ENCODE measurements around the gene CD44.

DNA sequence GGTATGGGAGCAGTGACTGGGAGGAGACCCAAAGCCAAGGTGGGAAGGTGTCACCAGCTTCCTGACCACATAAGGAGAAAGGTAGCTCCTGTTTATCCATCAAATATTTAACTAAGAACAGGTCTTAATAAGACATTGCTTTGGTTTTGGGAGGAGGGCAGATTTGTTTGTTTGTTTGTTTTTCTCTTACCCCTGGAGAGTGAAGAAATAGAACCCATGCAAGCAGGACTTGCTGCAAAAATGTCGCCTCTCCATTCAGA is 26.2 kb upstream of the CD44 start:
- TF ChIP-seq, protein P1, sequence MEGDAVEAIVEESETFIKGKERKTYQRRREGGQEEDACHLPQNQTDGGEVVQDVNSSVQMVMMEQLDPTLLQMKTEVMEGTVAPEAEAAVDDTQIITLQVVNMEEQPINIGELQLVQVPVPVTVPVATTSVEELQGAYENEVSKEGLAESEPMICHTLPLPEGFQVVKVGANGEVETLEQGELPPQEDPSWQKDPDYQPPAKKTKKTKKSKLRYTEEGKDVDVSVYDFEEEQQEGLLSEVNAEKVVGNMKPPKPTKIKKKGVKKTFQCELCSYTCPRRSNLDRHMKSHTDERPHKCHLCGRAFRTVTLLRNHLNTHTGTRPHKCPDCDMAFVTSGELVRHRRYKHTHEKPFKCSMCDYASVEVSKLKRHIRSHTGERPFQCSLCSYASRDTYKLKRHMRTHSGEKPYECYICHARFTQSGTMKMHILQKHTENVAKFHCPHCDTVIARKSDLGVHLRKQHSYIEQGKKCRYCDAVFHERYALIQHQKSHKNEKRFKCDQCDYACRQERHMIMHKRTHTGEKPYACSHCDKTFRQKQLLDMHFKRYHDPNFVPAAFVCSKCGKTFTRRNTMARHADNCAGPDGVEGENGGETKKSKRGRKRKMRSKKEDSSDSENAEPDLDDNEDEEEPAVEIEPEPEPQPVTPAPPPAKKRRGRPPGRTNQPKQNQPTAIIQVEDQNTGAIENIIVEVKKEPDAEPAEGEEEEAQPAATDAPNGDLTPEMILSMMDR (IDR thresholded peaks at IDR 0.05; ENCODE audit: poor library complexity, severe bottlenecking): no peak
- no peak for TF ChIP-seq TAF1 (IDR thresholded peaks at IDR 0.05; ENCODE audit: low read depth)
- TF ChIP-seq, protein P2, sequence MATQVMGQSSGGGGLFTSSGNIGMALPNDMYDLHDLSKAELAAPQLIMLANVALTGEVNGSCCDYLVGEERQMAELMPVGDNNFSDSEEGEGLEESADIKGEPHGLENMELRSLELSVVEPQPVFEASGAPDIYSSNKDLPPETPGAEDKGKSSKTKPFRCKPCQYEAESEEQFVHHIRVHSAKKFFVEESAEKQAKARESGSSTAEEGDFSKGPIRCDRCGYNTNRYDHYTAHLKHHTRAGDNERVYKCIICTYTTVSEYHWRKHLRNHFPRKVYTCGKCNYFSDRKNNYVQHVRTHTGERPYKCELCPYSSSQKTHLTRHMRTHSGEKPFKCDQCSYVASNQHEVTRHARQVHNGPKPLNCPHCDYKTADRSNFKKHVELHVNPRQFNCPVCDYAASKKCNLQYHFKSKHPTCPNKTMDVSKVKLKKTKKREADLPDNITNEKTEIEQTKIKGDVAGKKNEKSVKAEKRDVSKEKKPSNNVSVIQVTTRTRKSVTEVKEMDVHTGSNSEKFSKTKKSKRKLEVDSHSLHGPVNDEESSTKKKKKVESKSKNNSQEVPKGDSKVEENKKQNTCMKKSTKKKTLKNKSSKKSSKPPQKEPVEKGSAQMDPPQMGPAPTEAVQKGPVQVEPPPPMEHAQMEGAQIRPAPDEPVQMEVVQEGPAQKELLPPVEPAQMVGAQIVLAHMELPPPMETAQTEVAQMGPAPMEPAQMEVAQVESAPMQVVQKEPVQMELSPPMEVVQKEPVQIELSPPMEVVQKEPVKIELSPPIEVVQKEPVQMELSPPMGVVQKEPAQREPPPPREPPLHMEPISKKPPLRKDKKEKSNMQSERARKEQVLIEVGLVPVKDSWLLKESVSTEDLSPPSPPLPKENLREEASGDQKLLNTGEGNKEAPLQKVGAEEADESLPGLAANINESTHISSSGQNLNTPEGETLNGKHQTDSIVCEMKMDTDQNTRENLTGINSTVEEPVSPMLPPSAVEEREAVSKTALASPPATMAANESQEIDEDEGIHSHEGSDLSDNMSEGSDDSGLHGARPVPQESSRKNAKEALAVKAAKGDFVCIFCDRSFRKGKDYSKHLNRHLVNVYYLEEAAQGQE (IDR thresholded peaks at IDR 0.05; ENCODE audit: borderline replicate concordance): no peak
